Measurements from ENCODE around the gene AMBRA1.

AMBRA1 gene

GRCh38 chr11:46369458-46370152 lies 224.2 kb downstream of the AMBRA1 start:
- peak; percentile 73 for ATAC-seq (ENCODE audit: low read depth)

GRCh38 chr11:46367916-46368267 lies 225.9 kb downstream of the AMBRA1 start:
- no peak for DNase-seq (ENCODE audit: low spot score)
- peak; percentile 44 for TF ChIP-seq CTCF (IDR thresholded peaks at IDR 0.05; ENCODE audit: poor library complexity, severe bottlenecking)
- peaks cover 21% of the 10 kb centered on the region for H3K36me3 ChIP-seq (ENCODE audit: low read depth)
- H3K27me3 ChIP-seq (ENCODE audit: insufficient read depth, poor library complexity, severe bottlenecking), result no peaks in the 10 kb centered on the region
- no peak overlapping the region for H3K27ac ChIP-seq (ENCODE audit: poor library complexity, severe bottlenecking)
- no peak overlapping the region for H3K4me3 ChIP-seq (ENCODE audit: severe bottlenecking)
- no peaks in the 10 kb centered on the region for H3K9me3 ChIP-seq (ENCODE audit: severe bottlenecking)
- no peak for ATAC-seq (ENCODE audit: low read depth)
- peaks cover 6% of the 10 kb centered on the region for H3K4me1 ChIP-seq (ENCODE audit: insufficient read depth, poor library complexity, severe bottlenecking)

More at GRCh38 chr11:46369458-46370152, 224.2 kb downstream of the AMBRA1 start:
- Histone ChIP-seq H3K36me3 (ENCODE audit: low read depth) (peaks cover 21% of the 10 kb centered on the region), H3K27ac (ENCODE audit: poor library complexity, severe bottlenecking) (no peak overlapping the region), H3K9me3 (ENCODE audit: severe bottlenecking) (no peaks in the 10 kb centered on the region), H3K27me3 (ENCODE audit: insufficient read depth, poor library complexity, severe bottlenecking) (no peaks in the 10 kb centered on the region), H3K4me3 (ENCODE audit: severe bottlenecking) (no peak overlapping the region), H3K4me1 (ENCODE audit: insufficient read depth, poor library complexity, severe bottlenecking) (no peaks in the 10 kb centered on the region)
- no peak for DNase-seq (ENCODE audit: low spot score)
- peak; percentile 79 for TF ChIP-seq CTCF (IDR thresholded peaks at IDR 0.05; ENCODE audit: poor library complexity, severe bottlenecking)

- no peaks in the 10 kb centered on the region for H3K9me3 ChIP-seq (ENCODE audit: severe bottlenecking)
- ATAC-seq (ENCODE audit: low read depth) (0 out of 3 replicates have a peak, but pooled peaks have one; percentile 22), DNase-seq (ENCODE audit: low spot score) (no peak)
- H3K4me3 ChIP-seq (ENCODE audit: severe bottlenecking), result no peak overlapping the region
- no peaks in the 10 kb centered on the region for H3K27me3 ChIP-seq (ENCODE audit: insufficient read depth, poor library complexity, severe bottlenecking)
- peak; percentile 73 for TF ChIP-seq CTCF (IDR thresholded peaks at IDR 0.05; ENCODE audit: poor library complexity, severe bottlenecking)
- peaks cover 12% of the 10 kb centered on the region for H3K4me1 ChIP-seq (ENCODE audit: insufficient read depth, poor library complexity, severe bottlenecking)
- peaks cover 21% of the 10 kb centered on the region for H3K36me3 ChIP-seq (ENCODE audit: low read depth)
- no peak overlapping the region for H3K27ac ChIP-seq (ENCODE audit: poor library complexity, severe bottlenecking)
Observed at GRCh38 chr11:46367244-46367915, 226.4 kb downstream of the AMBRA1 start.

- Histone ChIP-seq H3K4me3 (ENCODE audit: severe bottlenecking) (no peak overlapping the region), H3K27me3 (ENCODE audit: insufficient read depth, poor library complexity, severe bottlenecking) (no peaks in the 10 kb centered on the region), H3K4me1 (ENCODE audit: insufficient read depth, poor library complexity, severe bottlenecking) (peaks cover 14% of the 10 kb centered on the region), H3K9me3 (ENCODE audit: severe bottlenecking) (no peaks in the 10 kb centered on the region), H3K36me3 (ENCODE audit: low read depth) (peaks cover 21% of the 10 kb centered on the region; the same call in 1 of the 2 replicates), H3K27ac (ENCODE audit: poor library complexity, severe bottlenecking) (no peak overlapping the region)
- TF ChIP-seq CTCF (IDR thresholded peaks at IDR 0.05; ENCODE audit: poor library complexity, severe bottlenecking), result no peak
- no peak for ATAC-seq (ENCODE audit: low read depth)
- no peak for DNase-seq (ENCODE audit: low spot score)
Observed at GRCh38 chr11:46366661-46367161, 227.1 kb downstream of the AMBRA1 start.
